Endodermal cell (in vitro differentiated cells): Measurements from ENCODE around the gene TLCD1. TPM values are rescaled to one million over a fixed set of nuclear protein-coding genes. Genes with fewer than 3 reads are reported as not detected.
A peak's percentile ranks its signal among the peaks of the same experiment; 100 is the strongest.

Experiments
- DNase-seq: peaks from one replicate; pipeline ENCODE4 v3.0.0-alpha.2; 2017
- H3K27ac ChIP-seq: 2 replicates; pipeline ENCODE4 v1.5.1; 2013; ENCODE audit warnings: mild to moderate bottlenecking, low read depth, low read length, moderate library complexity
- H3K27me3 ChIP-seq: 2 replicates; pipeline ENCODE4 v1.6.1; 2013; ENCODE audit warnings: mild to moderate bottlenecking, low read length, moderate library complexity; ENCODE audit not compliant: insufficient read depth, control insufficient read depth, poor library complexity, severe bottlenecking
- H3K36me3 ChIP-seq: 2 replicates; pipeline ENCODE4 v1.7.0; 2013; ENCODE audit warnings: mild to moderate bottlenecking, low read length, moderate library complexity; ENCODE audit not compliant: control insufficient read depth, insufficient read depth
- H3K4me1 ChIP-seq: one replicate; pipeline ENCODE4 v1.7.0; 2013; ENCODE audit warnings: low read length; ENCODE audit not compliant: control insufficient read depth, insufficient read depth
- H3K4me3 ChIP-seq: 2 replicates; pipeline ENCODE4 v1.5.1; 2013; ENCODE audit warnings: mild to moderate bottlenecking, low read length, moderate library complexity
- H3K9ac ChIP-seq: 2 replicates; pipeline ENCODE4 v1.6.1; 2013; ENCODE audit warnings: mild to moderate bottlenecking, low read length, moderate library complexity; ENCODE audit not compliant: poor library complexity, severe bottlenecking; ENCODE audit errors: extremely low read depth
- H3K9me3 ChIP-seq: 2 replicates; pipeline ENCODE4 v1.6.1; 2013; ENCODE audit warnings: mild to moderate bottlenecking, low read length, moderate library complexity; ENCODE audit not compliant: control insufficient read depth
- H3K27ac Mint-ChIP-seq: 2 replicates; pipeline ENCODE4 v1.8.0; 2020; ENCODE audit warnings: mixed read lengths
- H3K27me3 Mint-ChIP-seq: 2 replicates; pipeline ENCODE4 v1.8.0; 2021; ENCODE audit warnings: mild to moderate bottlenecking, mixed read lengths; ENCODE audit not compliant: insufficient read depth
- H3K36me3 Mint-ChIP-seq: 2 replicates; pipeline ENCODE4 v1.8.0; 2020; ENCODE audit warnings: low read depth, mixed read lengths
- H3K4me1 Mint-ChIP-seq: 2 replicates; pipeline ENCODE4 v1.8.0; 2020; ENCODE audit warnings: mixed read lengths
- H3K4me3 Mint-ChIP-seq: 2 replicates; pipeline ENCODE4 v1.8.0; 2020; ENCODE audit warnings: mild to moderate bottlenecking, moderate library complexity, mixed read lengths
- H3K9me3 Mint-ChIP-seq: 2 replicates; pipeline ENCODE4 v1.8.0; 2020; ENCODE audit warnings: mild to moderate bottlenecking, mixed read lengths
- WGBS, 2 experiments: methylation state at CpG; one replicate each; pipeline versions ENCODE4 v1.1.5 to v1.1.7; 2013; ENCODE audit warnings: missing lambda C conversion rate in 2 of 2, mixed read lengths in 1 of 2; ENCODE audit not compliant: insufficient coverage in 1 of 2, insufficient read length in 1 of 2; 5-methylcytosine and 5-hydroxymethylcytosine counted together
- total RNA-seq, 2 donors: library from RNA; stranded (reverse); fragmentation: NEBNext Ultra II Directional in 1 of 2; extraction: Animal tissue kit (Norgen Biotek cat#: 25700) in 1 of 2; gene quantifications; 2 replicates in 1 of 2; 3 replicates in 1 of 2; pipeline ENCODE4 v1.2.1, GENCODE V29; 2021
- TF ChIP-seq, protein P1 (sequence below): fragments of 200-600 bp; sonication (generic); conservative IDR thresholded peaks from 2 replicates; pipeline ENCODE4 v1.5.0; 2021; ENCODE audit warnings: antibody characterized with exemption, mild to moderate bottlenecking

Gene TLCD1
- total RNA-seq, 2 donors from 2014 or later: 17.0 to 22.9 TPM

DNA sequence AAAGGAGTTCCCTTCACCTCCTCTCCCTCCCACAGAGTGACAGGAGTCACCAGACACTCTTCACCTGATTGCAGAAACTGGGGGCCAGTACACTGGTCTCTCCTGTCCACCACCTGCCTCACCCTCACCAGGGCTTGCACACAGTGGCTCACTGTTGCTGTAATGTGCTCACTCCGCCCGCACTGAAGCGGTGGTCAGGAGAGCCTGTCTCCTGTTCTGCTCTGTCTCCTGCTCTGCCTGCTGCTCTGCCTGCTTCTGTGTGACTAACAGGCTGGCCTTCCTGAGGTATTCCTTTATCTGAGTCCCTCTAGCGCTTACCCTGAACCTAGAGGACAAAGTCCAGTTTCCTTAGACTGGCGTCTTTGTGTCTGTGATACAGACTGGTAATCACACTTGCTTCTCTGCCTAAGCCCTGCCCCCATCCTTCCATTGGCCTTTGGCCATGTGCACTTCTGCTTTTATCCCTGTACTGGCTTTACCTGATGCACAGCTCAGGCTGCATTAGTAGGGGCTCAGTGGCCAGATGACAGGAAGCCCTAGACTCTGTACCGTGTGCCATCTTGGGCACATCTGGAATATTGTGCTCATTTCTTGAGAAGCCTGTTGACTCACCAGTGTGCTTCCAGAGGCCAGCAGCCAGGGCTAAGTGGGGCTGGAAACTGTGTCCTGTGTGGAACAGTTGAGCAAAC is 27.6 kb downstream of the TLCD1 start:
- Mint-ChIP-seq H3K4me3 (peak overlapping the region; percentile 12), H3K36me3 (peaks cover 87% of the 10 kb centered on the region), H3K4me1 (peaks cover 2% of the 10 kb centered on the region), H3K27me3 (no peaks in the 10 kb centered on the region), H3K27ac (peak overlapping the region; percentile 93), H3K9me3 (no peaks in the 10 kb centered on the region)
- Histone ChIP-seq H3K4me1 (peaks cover 12% of the 10 kb centered on the region), H3K4me3 (peak overlapping the region; percentile 46), H3K36me3 (peaks cover 95% of the 10 kb centered on the region), H3K27ac (no peak overlapping the region), H3K27me3 (no peaks in the 10 kb centered on the region), H3K9ac (peak overlapping the region; percentile 31), H3K9me3 (no peaks in the 10 kb centered on the region)
- WGBS, 2 experiments: 87 to 94% methylated on average over 6 of the region's 6 CpGs
- TF ChIP-seq, protein P1, sequence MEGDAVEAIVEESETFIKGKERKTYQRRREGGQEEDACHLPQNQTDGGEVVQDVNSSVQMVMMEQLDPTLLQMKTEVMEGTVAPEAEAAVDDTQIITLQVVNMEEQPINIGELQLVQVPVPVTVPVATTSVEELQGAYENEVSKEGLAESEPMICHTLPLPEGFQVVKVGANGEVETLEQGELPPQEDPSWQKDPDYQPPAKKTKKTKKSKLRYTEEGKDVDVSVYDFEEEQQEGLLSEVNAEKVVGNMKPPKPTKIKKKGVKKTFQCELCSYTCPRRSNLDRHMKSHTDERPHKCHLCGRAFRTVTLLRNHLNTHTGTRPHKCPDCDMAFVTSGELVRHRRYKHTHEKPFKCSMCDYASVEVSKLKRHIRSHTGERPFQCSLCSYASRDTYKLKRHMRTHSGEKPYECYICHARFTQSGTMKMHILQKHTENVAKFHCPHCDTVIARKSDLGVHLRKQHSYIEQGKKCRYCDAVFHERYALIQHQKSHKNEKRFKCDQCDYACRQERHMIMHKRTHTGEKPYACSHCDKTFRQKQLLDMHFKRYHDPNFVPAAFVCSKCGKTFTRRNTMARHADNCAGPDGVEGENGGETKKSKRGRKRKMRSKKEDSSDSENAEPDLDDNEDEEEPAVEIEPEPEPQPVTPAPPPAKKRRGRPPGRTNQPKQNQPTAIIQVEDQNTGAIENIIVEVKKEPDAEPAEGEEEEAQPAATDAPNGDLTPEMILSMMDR: no peak
- DNase-seq: no peak

DNA sequence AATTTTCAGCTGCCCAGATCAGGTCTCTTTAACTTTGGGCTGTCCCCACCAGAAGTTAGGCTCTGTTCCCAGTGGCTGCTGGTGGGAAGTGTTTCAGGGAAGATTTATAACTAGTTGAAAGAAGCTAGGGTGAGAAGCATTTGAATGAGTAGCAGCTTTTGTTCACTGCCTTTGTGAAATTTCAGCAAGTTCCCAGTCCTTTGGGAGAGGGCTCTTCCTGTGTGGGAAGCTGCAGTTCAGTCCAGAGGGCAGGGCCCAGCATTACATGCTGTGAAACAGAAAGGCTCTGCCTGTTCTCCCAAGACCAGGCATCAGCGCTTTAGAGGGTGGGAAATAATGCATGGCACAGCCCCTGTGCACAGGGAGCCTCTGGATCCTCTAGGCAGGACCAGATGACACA is 32.2 kb downstream of the TLCD1 start:
- Mint-ChIP-seq H3K9me3 (no peaks in the 10 kb centered on the region), H3K4me1 (peaks cover 2% of the 10 kb centered on the region), H3K27me3 (no peaks in the 10 kb centered on the region), H3K36me3 (peaks cover 86% of the 10 kb centered on the region), H3K4me3 (no peak overlapping the region), H3K27ac (no peak overlapping the region)
- no peak overlapping the region for H3K4me3 ChIP-seq
- TF ChIP-seq, protein P1: no peak
- peaks cover 88% of the 10 kb centered on the region for H3K36me3 ChIP-seq
- 96% methylated on average over 1 of the region's 1 CpG; no CpG with 5 or more reads in 1 of the 2 experiments for WGBS, 2 experiments
- no peak for DNase-seq
- no peak overlapping the region for H3K27ac ChIP-seq
- peaks cover 12% of the 10 kb centered on the region for H3K4me1 ChIP-seq
- no peak overlapping the region for H3K9ac ChIP-seq
- no peaks in the 10 kb centered on the region for H3K27me3 ChIP-seq
- no peaks in the 10 kb centered on the region for H3K9me3 ChIP-seq

DNA sequence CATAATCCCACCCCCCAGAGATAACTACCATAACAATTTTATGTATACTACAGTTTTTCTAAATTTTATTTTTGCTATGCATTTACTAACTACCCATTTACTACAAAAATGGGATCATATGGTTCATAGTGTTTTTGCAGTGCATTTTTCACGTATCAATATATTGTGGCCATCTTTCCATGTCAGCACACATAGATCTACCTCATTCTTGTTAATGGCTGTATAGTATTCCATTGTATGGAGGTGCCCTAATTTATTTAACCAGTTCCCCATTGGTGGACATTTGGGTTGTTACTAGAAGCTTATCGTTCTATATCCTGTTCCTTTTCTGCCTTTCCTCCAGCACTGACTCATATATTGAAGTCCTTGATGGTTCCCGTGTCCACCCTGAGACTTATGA is 37.0 kb downstream of the TLCD1 start:
- WGBS, 2 experiments: 88 to 95% methylated on average over 1 to 3 of the region's 3 CpGs
- H3K9me3 Mint-ChIP-seq: no peaks in the 10 kb centered on the region
- H3K4me3 Mint-ChIP-seq: no peak overlapping the region
- Histone ChIP-seq H3K9ac (no peak overlapping the region), H3K27me3 (no peaks in the 10 kb centered on the region), H3K36me3 (peaks cover 88% of the 10 kb centered on the region), H3K9me3 (no peaks in the 10 kb centered on the region), H3K4me3 (no peak overlapping the region), H3K4me1 (no peaks in the 10 kb centered on the region), H3K27ac (no peak overlapping the region)
- no peaks in the 10 kb centered on the region for H3K27me3 Mint-ChIP-seq
- TF ChIP-seq, protein P1: no peak
- no peaks in the 10 kb centered on the region for H3K4me1 Mint-ChIP-seq
- DNase-seq: no peak
- no peak overlapping the region for H3K27ac Mint-ChIP-seq
- H3K36me3 Mint-ChIP-seq: peaks cover 88% of the 10 kb centered on the region
